CD1c-positive myeloid dendritic cell (primary cell): Measurements from ENCODE around the gene NME5.
A peak's percentile ranks its signal among the peaks of the same experiment; 100 is the strongest.
"Not testable (repeated sequence)": the region's sequence is repeated elsewhere in the genome, so short reads cannot be mapped to it uniquely, and the experiment has no call there.

ENCODE experiments used
- DNase-seq: peaks from one replicate; pipeline ENCODE4 v3.0.0-alpha.2; 2016; ENCODE audit errors: extremely low spot score

The NME5 gene

GRCh38 chr5:138078006-138078643, 61.1 kb downstream of the NME5 start:
- no peak for DNase-seq

GRCh38 chr5:138077064-138077696, 62.0 kb downstream of the NME5 start:
- DNase-seq: peak; percentile 71

GRCh38 chr5:138070026-138070425, 69.2 kb downstream of the NME5 start:
- not testable (repeated sequence) for DNase-seq

- DNase-seq: peak; percentile 78
These were observed 70.3 kb downstream of the NME5 start for GRCh38 chr5:138068742-138069600.

- no peak for DNase-seq
These were observed 71.3 kb downstream of the NME5 start for GRCh38 chr5:138067945-138068344.
